ENCODE results near the gene SIGLEC6. TPM values are rescaled to one million over a fixed set of nuclear protein-coding genes. Genes with fewer than 3 reads are reported as not detected.

Gene SIGLEC6
- total and polyA plus RNA-seq, 12 donors = 0.15 to 0.42 (median 0.21) TPM; not detected in 5

DNA sequence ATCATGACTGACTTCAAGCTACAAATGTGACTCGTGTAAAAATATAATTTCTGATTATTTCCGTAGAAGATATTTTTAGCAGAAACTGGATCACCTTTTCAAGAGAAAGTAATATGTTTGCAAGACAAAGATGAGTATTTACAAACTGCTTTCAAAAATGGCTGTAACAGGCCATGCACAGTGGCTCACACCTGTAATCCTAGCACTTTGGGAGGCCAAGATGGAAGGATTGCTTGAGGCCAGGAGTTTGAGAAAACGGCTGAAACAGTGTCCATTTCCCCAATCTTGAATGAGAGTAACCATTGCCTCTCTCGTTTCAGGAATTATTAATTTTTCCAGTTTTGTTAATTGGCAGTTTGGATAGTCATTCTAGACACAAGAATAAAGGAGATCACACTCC lies 36.1 kb upstream of the SIGLEC6 start:
- intact Hi-C loops (cut with DNase I) = no loop called here
- 77 to 79% methylated on average over 4 of the region's 4 CpGs for WGBS, 2 donors
- Histone ChIP-seq H3K36me3 (peaks cover 0 to under 1% (median 0%) of the 10 kb centered on the region in 9 donors), H3K27ac (no peak overlapping the region), H3K9me3 (no peaks in the 10 kb centered on the region), H3K27me3 (peaks cover 0 to 40% (median 38%) of the 10 kb centered on the region in 7 donors), H3K4me1 (peaks cover 0 to 17% (median 11%) of the 10 kb centered on the region in 9 donors), H3K4me3 (no peak overlapping the region)
- DNase-seq (no peak), ATAC-seq (no peak)
- TF ChIP-seq, protein P1, sequence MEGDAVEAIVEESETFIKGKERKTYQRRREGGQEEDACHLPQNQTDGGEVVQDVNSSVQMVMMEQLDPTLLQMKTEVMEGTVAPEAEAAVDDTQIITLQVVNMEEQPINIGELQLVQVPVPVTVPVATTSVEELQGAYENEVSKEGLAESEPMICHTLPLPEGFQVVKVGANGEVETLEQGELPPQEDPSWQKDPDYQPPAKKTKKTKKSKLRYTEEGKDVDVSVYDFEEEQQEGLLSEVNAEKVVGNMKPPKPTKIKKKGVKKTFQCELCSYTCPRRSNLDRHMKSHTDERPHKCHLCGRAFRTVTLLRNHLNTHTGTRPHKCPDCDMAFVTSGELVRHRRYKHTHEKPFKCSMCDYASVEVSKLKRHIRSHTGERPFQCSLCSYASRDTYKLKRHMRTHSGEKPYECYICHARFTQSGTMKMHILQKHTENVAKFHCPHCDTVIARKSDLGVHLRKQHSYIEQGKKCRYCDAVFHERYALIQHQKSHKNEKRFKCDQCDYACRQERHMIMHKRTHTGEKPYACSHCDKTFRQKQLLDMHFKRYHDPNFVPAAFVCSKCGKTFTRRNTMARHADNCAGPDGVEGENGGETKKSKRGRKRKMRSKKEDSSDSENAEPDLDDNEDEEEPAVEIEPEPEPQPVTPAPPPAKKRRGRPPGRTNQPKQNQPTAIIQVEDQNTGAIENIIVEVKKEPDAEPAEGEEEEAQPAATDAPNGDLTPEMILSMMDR (IDR thresholded peaks at IDR 0.05) = no peak

DNA sequence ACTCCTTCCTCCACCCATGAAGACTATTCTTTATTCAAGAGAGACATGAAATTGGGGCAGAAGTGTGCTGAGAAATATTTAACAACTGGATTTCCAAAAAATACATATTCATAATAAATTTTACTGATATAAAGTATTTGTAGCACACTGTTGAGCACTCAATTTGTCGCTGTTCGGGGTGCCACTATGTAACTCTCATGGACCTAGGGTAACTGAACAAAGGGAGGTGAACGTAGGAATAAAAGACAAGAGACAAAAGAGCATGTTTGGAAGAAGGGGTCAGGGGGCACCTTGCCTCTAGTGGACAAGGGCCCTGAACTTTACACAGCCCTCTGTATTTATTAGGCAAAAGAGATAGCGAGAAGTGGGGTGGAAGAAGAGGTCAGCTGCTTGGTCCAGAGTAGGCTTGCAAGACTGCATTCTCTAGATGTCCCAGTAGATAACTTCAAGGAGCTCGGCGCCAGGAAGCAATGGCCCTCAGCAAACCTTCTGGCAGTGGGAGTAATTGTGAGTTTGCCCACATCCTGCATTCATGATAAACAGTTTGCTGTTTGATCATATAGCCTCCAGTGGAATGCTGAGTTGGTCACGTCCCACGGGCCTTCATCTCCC lies 35.1 kb upstream of the SIGLEC6 start:
- intact Hi-C loops (cut with DNase I) = no loop called here
- peaks cover 0 to 49% (median 38%) of the 10 kb centered on the region in 7 donors for H3K27me3 ChIP-seq
- no peaks in the 10 kb centered on the region for H3K9me3 ChIP-seq
- H3K4me3 ChIP-seq = no peak overlapping the region
- H3K27ac ChIP-seq = no peak overlapping the region
- no peaks in the 10 kb centered on the region for H3K36me3 ChIP-seq
- DNase-seq = no peak
- TF ChIP-seq, protein P1 (IDR thresholded peaks at IDR 0.05) = no peak
- 61 to 64% methylated on average over 8 of the region's 8 CpGs for WGBS, 2 donors
- ATAC-seq = no peak
- peaks cover 0 to 7% (median under 1%) of the 10 kb centered on the region in 9 donors for H3K4me1 ChIP-seq

DNA sequence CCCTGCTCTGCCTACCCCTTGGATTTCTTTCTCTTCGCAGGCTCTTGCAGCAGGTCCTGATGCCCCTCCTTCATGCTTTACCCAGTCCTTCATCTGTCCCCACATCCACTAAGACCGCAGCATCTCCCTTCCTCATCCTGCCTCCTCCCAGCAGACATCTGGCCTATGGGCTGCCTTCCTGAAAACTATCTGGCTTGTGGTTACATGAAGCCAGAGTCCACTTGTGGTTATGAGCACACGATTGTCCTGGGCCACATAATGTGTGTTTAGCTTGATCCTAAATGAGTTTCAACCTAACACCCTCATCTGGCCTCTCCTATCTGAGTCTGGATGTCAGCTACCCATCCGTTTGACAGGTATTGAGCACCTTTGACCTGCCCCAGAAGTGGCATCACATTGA lies 34.1 kb upstream of the SIGLEC6 start:
- Histone ChIP-seq H3K9me3 (no peaks in the 10 kb centered on the region), H3K4me3 (no peak overlapping the region), H3K36me3 (no peaks in the 10 kb centered on the region), H3K27me3 (peaks cover 0 to 55% (median 41%) of the 10 kb centered on the region in 7 donors), H3K27ac (no peak overlapping the region), H3K4me1 (peaks cover 0 to 1% (median 0%) of the 10 kb centered on the region in 9 donors)
- no peak for DNase-seq
- TF ChIP-seq, protein P1 (IDR thresholded peaks at IDR 0.05) = no peak
- 60 to 65% methylated on average over 4 of the region's 4 CpGs for WGBS, 2 donors
- no peak for ATAC-seq
- intact Hi-C loops (cut with DNase I) = no loop called here

DNA sequence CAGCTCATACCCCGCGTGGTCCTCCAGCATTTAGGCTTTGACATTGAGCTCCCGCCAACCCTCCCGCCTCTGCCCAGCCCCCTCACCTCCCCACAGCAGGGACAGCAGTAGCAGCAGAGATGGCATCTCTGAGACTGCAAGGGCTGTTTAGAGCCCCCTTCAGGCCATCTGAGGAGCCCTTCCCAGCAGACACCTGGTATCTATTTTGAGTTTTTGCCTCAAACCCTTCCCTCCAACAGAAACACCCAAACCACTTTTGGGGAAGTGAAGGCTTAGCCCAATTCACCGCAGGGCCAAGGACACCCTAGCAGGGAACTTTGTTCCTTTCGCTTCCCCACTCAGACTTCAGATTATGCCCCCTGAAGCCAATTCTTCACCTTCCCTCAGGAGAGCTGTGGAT lies 33.3 kb upstream of the SIGLEC6 start:
- no peaks in the 10 kb centered on the region for H3K4me1 ChIP-seq
- H3K27ac ChIP-seq = no peak overlapping the region
- H3K4me3 ChIP-seq = no peak overlapping the region
- no peak for DNase-seq
- intact Hi-C loops (cut with DNase I) = no loop called here
- no peaks in the 10 kb centered on the region for H3K36me3 ChIP-seq
- ATAC-seq = no peak
- H3K27me3 ChIP-seq = peaks cover 0 to 60% (median 48%) of the 10 kb centered on the region in 7 donors
- H3K9me3 ChIP-seq = no peaks in the 10 kb centered on the region
- TF ChIP-seq, protein P1 (IDR thresholded peaks at IDR 0.05) = no peak
- 36 to 44% methylated on average over 6 of the region's 6 CpGs for WGBS, 2 donors
